Caco-2 (cell line): ENCODE measurements around the gene KLF3. TPM values are rescaled to one million over a fixed set of nuclear protein-coding genes. Genes with fewer than 3 reads are reported as not detected.

Experiments used
- BruUV-seq: library from RNA; stranded (reverse); fragments of 400-500 nt; replicated peaks from 2 replicates; lab custom pipeline; 2021; lab: Mats Ljungman, UMichigan
- CTCF ChIA-PET: fragments of 300-600 bp; sonication (Branson Sonifier 250); formaldehyde crosslinking; loops from one replicate; lab custom pipeline; 2022; ENCODE audit warnings: antibody characterized with exemption; lab: Charles Lee
- POLR2A ChIA-PET: fragments of 300-600 bp; sonication (Branson Sonifier 250); formaldehyde crosslinking; loops from one replicate; lab custom pipeline; 2022; ENCODE audit warnings: antibody characterized with exemption; lab: Charles Lee
- DNase-seq, 2 experiments: peaks; one replicate each; pipeline versions ENCODE4 v3.0.0 to v3.0.0-alpha.2; 2020 to 2022
- H3K27me3 ChIP-seq: replicated peaks from 2 replicates; pipeline ENCODE4 v1.6.0; 2011; ENCODE audit warnings: low read length; ENCODE audit not compliant: control insufficient read depth, insufficient read depth
- H3K36me3 ChIP-seq: 2 replicates; pipeline ENCODE4 v1.5.1; 2011; ENCODE audit warnings: low read length; ENCODE audit not compliant: control insufficient read depth, insufficient read depth
- H3K4me1 ChIP-seq: fragments of 250-450 bp; sonication (Bioruptor Pico); 2 replicates; pipeline ENCODE4 v1.5.1; 2020; ENCODE audit warnings: mild to moderate bottlenecking
- H3K4me3 ChIP-seq: 2 replicates; pipeline ENCODE4 v1.5.1; 2011; ENCODE audit warnings: low read depth, mild to moderate bottlenecking, control low read depth, low read length
- H3K9me3 ChIP-seq: fragments of 250-450 bp; sonication (Bioruptor Pico); 2 replicates; pipeline ENCODE4 v1.5.1; 2020; ENCODE audit warnings: mild to moderate bottlenecking, moderate library complexity
- H3K27ac Mint-ChIP-seq: one replicate; pipeline ENCODE4 v1.8.0; 2022; ENCODE audit warnings: mixed read lengths; ENCODE audit not compliant: unreplicated experiment
- H3K27me3 Mint-ChIP-seq: one replicate; pipeline ENCODE4 v1.8.0; 2022; ENCODE audit warnings: mixed read lengths; ENCODE audit not compliant: insufficient read depth, unreplicated experiment
- H3K36me3 Mint-ChIP-seq: one replicate; pipeline ENCODE4 v1.8.0; 2022; ENCODE audit warnings: mild to moderate bottlenecking, mixed read lengths; ENCODE audit not compliant: insufficient read depth, unreplicated experiment
- H3K4me1 Mint-ChIP-seq: one replicate; pipeline ENCODE4 v1.8.0; 2022; ENCODE audit warnings: low read depth, mixed read lengths; ENCODE audit not compliant: unreplicated experiment
- H3K4me3 Mint-ChIP-seq: one replicate; pipeline ENCODE4 v1.8.0; 2022; ENCODE audit warnings: mild to moderate bottlenecking, moderate library complexity, mixed read lengths; ENCODE audit not compliant: unreplicated experiment
- H3K9me3 Mint-ChIP-seq: one replicate; pipeline ENCODE4 v1.8.0; 2022; ENCODE audit warnings: mixed read lengths; ENCODE audit not compliant: unreplicated experiment
- CTCF ChIP-seq, 2 experiments: fragments of 200-600 bp in 1 of 2; IDR thresholded peaks; 1 replicate in 1 of 2; 2 replicates in 1 of 2; pipeline versions ENCODE4 v1.5.1 to v1.8.0; 2011 to 2022; ENCODE audit warnings: antibody characterized with exemption in 1 of 2, control low read depth in 1 of 2, inconsistent platforms in 1 of 2, low read depth in 1 of 2, low read length in 1 of 2, mild to moderate bottlenecking in 1 of 2, moderate library complexity in 1 of 2; ENCODE audit not compliant: insufficient read depth in 1 of 2, severe bottlenecking in 1 of 2, unreplicated experiment in 1 of 2
- intact Hi-C: fragments of 100-400 bp; cut with micrococcal nuclease; formaldehyde crosslinking; loops from one replicate; pipeline ENCODE4 v1.10.0; 2022; ENCODE audit not compliant: unreplicated experiment
- total RNA-seq: library from RNA; stranded (reverse); gene quantifications from 2 replicates; pipeline ENCODE4 v1.2.3, GENCODE V29; 2022

The KLF3 gene
- total RNA-seq, 1 experiment from 2014 or later: 34.8 TPM

GRCh38 chr4:38679921-38680320 lies 15.9 kb downstream of the KLF3 start:
- Mint-ChIP-seq H3K27ac (no peak overlapping the region), H3K36me3 (peaks cover 42% of the 10 kb centered on the region), H3K4me3 (no peak overlapping the region), H3K4me1 (peaks cover 7% of the 10 kb centered on the region), H3K9me3 (no peaks in the 10 kb centered on the region), H3K27me3 (no peaks in the 10 kb centered on the region)
- Histone ChIP-seq H3K4me1 (peaks cover 5% of the 10 kb centered on the region), H3K9me3 (no peaks in the 10 kb centered on the region), H3K27me3 (no peaks in the 10 kb centered on the region), H3K4me3 (no peak overlapping the region), H3K36me3 (peaks cover 3% of the 10 kb centered on the region)
- ChIA-PET CTCF (no interaction called here), POLR2A (no interaction called here)
- BruUV-seq: no TSS peak
- no peak for TF ChIP-seq CTCF (IDR thresholded peaks at IDR 0.05; ENCODE audit: insufficient read depth in 1 of 2, low read depth in 1 of 2, low read length in 1 of 2, severe bottlenecking in 1 of 2, unreplicated experiment in 1 of 2)
- DNase-seq: no peak
- intact Hi-C loops: no loop called here

- Histone ChIP-seq H3K36me3 (peaks cover 3% of the 10 kb centered on the region), H3K27me3 (no peaks in the 10 kb centered on the region), H3K9me3 (no peaks in the 10 kb centered on the region), H3K4me3 (no peak overlapping the region), H3K4me1 (no peaks in the 10 kb centered on the region)
- intact Hi-C loops: no loop called here
- ChIA-PET CTCF (no interaction called here), POLR2A (no interaction called here)
- Mint-ChIP-seq H3K27ac (no peak overlapping the region), H3K4me3 (no peak overlapping the region), H3K36me3 (peaks cover 48% of the 10 kb centered on the region), H3K4me1 (no peaks in the 10 kb centered on the region), H3K27me3 (no peaks in the 10 kb centered on the region), H3K9me3 (no peaks in the 10 kb centered on the region)
- DNase-seq: no peak
- BruUV-seq: TSS peak; percentile 3
- TF ChIP-seq CTCF (IDR thresholded peaks at IDR 0.05; ENCODE audit: insufficient read depth in 1 of 2, low read depth in 1 of 2, low read length in 1 of 2, severe bottlenecking in 1 of 2, unreplicated experiment in 1 of 2): no peak
Observed at GRCh38 chr4:38681281-38681991, 17.4 kb downstream of the KLF3 start.

GRCh38 chr4:38682336-38682735 lies 18.3 kb downstream of the KLF3 start:
- DNase-seq: no peak
- Mint-ChIP-seq H3K9me3 (no peaks in the 10 kb centered on the region), H3K36me3 (peaks cover 51% of the 10 kb centered on the region), H3K27ac (no peak overlapping the region), H3K4me3 (no peak overlapping the region), H3K27me3 (no peaks in the 10 kb centered on the region), H3K4me1 (no peaks in the 10 kb centered on the region)
- H3K4me3 ChIP-seq: no peak overlapping the region
- BruUV-seq: no TSS peak
- H3K4me1 ChIP-seq: no peaks in the 10 kb centered on the region
- POLR2A ChIA-PET: no interaction called here
- CTCF ChIA-PET: no interaction called here
- no peak for TF ChIP-seq CTCF (IDR thresholded peaks at IDR 0.05; ENCODE audit: insufficient read depth in 1 of 2, low read depth in 1 of 2, low read length in 1 of 2, severe bottlenecking in 1 of 2, unreplicated experiment in 1 of 2)
- H3K36me3 ChIP-seq: peaks cover 3% of the 10 kb centered on the region
- intact Hi-C loops: no loop called here
- no peaks in the 10 kb centered on the region for H3K9me3 ChIP-seq
- no peaks in the 10 kb centered on the region for H3K27me3 ChIP-seq
